GM19328 (cell line): ENCODE data around the gene THSD7B.
"Not testable (repeated sequence)": the region's sequence is repeated elsewhere in the genome, so short reads cannot be mapped to it uniquely, and the experiment has no call there.

Experiments
- ATAC-seq: cut with Tn5 transposase; IDR thresholded peaks from one replicate; pipeline ENCODE4 v1.9.1; 2021; ENCODE audit warnings: mild to moderate bottlenecking, moderate library complexity; ENCODE audit not compliant: unreplicated experiment

Gene THSD7B

GRCh38 chr2:137031731-137032130 is 266.4 kb downstream of the THSD7B start:
- no peak for ATAC-seq

GRCh38 chr2:137036619-137037018 is 271.3 kb downstream of the THSD7B start:
- ATAC-seq, result no peak

- ATAC-seq, result no peak
These were observed 274.3 kb downstream of the THSD7B start for GRCh38 chr2:137039482-137040152.

- no peak for ATAC-seq
These were observed 282.0 kb downstream of the THSD7B start for GRCh38 chr2:137047369-137047768.

- ATAC-seq, result no peak
These were observed 283.1 kb downstream of the THSD7B start for GRCh38 chr2:137048455-137048854.

GRCh38 chr2:137049518-137049917 is 284.2 kb downstream of the THSD7B start:
- ATAC-seq, result no peak

- ATAC-seq, result no peak
These were observed 285.6 kb downstream of the THSD7B start for GRCh38 chr2:137050949-137051348.

- no peak for ATAC-seq
These were observed 286.5 kb downstream of the THSD7B start for GRCh38 chr2:137051778-137052398.

- no peak for ATAC-seq
These were observed 291.4 kb downstream of the THSD7B start for GRCh38 chr2:137056704-137057103.

GRCh38 chr2:137076111-137076765 is 310.9 kb downstream of the THSD7B start:
- ATAC-seq, result not testable (repeated sequence)

- ATAC-seq, result no peak
These were observed 326.4 kb downstream of the THSD7B start for GRCh38 chr2:137091704-137092103.

GRCh38 chr2:137093116-137093515 is 327.8 kb downstream of the THSD7B start:
- ATAC-seq, result no peak

GRCh38 chr2:137096187-137096586 is 330.8 kb downstream of the THSD7B start:
- ATAC-seq, result no peak

GRCh38 chr2:137096693-137097092 is 331.3 kb downstream of the THSD7B start:
- ATAC-seq, result no peak

- not testable (repeated sequence) for ATAC-seq
These were observed 336.5 kb downstream of the THSD7B start for GRCh38 chr2:137101814-137102213.

- no peak for ATAC-seq
These were observed 342.6 kb downstream of the THSD7B start for GRCh38 chr2:137107904-137108303.

- ATAC-seq, result no peak
These were observed 346.6 kb downstream of the THSD7B start for GRCh38 chr2:137111896-137112295.

- no peak for ATAC-seq
These were observed 349.9 kb downstream of the THSD7B start for GRCh38 chr2:137115081-137115794.

GRCh38 chr2:137115795-137116089 is 350.4 kb downstream of the THSD7B start:
- no peak for ATAC-seq

- no peak for ATAC-seq
These were observed 352.0 kb downstream of the THSD7B start for GRCh38 chr2:137117385-137117784.

- no peak for ATAC-seq
These were observed 352.8 kb downstream of the THSD7B start for GRCh38 chr2:137118140-137118539.

GRCh38 chr2:137123226-137123625 is 357.9 kb downstream of the THSD7B start:
- ATAC-seq, result no peak
